HFF-Myc (cell line): ENCODE measurements around the gene PNCK.

Experiments used
- DNase-seq: peaks from one replicate; pipeline ENCODE4 v3.0.0-alpha.2; 2011; ENCODE audit warnings: low read depth; ENCODE audit errors: extremely low read depth
- H3K4me3 ChIP-seq: replicated peaks from 2 replicates; pipeline ENCODE4 v1.5.1; 2011; ENCODE audit warnings: low read depth, mild to moderate bottlenecking, control low read depth, low read length
- TF ChIP-seq, protein P1 (sequence below): IDR thresholded peaks from 2 replicates; pipeline ENCODE4 v1.5.1; 2012; ENCODE audit warnings: mild to moderate bottlenecking, low read depth, low read length, control low read depth; ENCODE audit errors: missing control alignments

Gene PNCK

DNA sequence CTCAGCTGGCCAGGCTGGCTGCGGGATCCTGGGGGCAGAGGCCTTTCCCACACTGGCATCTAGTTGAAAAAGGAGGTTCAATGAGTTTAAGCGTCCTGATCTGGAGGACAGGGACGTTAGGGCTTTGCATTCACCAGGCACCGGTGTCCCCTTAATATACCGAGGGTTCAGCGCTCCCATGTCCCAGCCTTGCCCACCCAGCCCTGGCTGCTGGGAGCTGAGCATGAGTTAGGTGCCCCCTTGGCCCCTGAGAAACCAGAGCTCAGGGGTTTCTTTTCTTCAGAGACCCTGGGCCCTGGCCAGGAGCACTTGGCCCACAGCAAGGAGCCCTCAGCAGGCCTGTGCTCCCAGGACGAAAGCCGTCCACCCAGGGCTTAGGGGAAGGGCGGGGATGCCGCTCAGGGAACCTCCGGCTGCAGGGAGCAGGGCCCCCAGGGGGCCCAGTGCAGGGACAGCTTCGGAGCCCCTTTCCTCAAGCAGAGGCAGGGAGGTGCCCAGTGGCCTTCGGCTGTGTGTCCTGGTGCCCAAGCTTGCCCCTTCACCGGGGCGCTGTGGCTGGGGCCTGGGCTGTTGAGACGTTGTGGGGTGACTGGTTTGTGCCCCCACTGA lies 47.5 kb downstream of the PNCK start:
- H3K4me3 ChIP-seq, result no peak overlapping the region
- TF ChIP-seq, protein P1, sequence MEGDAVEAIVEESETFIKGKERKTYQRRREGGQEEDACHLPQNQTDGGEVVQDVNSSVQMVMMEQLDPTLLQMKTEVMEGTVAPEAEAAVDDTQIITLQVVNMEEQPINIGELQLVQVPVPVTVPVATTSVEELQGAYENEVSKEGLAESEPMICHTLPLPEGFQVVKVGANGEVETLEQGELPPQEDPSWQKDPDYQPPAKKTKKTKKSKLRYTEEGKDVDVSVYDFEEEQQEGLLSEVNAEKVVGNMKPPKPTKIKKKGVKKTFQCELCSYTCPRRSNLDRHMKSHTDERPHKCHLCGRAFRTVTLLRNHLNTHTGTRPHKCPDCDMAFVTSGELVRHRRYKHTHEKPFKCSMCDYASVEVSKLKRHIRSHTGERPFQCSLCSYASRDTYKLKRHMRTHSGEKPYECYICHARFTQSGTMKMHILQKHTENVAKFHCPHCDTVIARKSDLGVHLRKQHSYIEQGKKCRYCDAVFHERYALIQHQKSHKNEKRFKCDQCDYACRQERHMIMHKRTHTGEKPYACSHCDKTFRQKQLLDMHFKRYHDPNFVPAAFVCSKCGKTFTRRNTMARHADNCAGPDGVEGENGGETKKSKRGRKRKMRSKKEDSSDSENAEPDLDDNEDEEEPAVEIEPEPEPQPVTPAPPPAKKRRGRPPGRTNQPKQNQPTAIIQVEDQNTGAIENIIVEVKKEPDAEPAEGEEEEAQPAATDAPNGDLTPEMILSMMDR, result no peak
- no peak for DNase-seq

GRCh38 chrX:153625271-153626024 lies 48.2 kb downstream of the PNCK start:
- no peak for DNase-seq
- TF ChIP-seq, protein P1, result no peak
- H3K4me3 ChIP-seq, result no peak overlapping the region

DNA sequence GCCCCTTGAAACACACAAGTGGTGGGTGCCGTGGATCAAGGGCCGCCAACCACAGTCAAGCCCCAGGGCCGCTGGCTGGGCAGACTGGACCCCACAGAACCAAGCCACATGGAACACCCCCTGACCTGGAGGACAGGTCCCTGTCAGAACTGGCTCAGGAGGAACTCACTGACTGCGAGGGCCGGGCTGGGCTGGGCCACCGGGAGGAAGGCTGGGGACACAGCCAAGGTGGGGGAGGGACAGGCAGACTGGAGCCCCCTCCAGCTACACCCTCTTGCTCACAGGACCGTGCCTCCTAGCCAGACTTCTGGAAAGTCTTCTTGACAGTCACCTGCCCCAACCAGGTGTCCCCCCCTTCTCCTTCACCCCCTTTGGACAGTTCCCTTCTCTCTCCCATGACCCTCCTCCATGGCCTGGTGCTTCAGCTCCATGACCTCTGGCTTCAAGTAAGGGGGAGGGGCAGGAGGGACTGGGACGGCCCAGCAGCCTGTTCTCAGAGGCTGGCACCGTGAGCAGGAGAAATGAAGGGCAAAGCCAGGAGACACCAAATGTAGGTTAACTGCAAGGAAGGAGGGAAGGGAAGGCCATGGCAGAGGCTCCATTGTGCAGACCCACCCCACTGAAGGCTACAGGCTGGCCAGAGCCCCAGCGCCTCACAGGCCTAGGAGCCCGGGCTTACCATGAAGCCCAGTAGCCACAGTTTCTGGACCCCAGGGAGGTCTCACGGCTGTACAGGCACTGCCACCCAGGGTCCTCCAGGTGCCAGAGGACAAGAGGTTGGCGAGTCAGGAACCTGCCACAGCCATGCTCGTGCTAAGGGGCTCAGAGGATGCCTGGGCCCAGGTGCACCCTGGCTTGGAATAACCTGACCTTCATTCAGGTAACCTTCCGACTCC lies 49.2 kb downstream of the PNCK start:
- H3K4me3 ChIP-seq, result no peak overlapping the region
- DNase-seq, result no peak
- TF ChIP-seq, protein P1, result no peak

DNA sequence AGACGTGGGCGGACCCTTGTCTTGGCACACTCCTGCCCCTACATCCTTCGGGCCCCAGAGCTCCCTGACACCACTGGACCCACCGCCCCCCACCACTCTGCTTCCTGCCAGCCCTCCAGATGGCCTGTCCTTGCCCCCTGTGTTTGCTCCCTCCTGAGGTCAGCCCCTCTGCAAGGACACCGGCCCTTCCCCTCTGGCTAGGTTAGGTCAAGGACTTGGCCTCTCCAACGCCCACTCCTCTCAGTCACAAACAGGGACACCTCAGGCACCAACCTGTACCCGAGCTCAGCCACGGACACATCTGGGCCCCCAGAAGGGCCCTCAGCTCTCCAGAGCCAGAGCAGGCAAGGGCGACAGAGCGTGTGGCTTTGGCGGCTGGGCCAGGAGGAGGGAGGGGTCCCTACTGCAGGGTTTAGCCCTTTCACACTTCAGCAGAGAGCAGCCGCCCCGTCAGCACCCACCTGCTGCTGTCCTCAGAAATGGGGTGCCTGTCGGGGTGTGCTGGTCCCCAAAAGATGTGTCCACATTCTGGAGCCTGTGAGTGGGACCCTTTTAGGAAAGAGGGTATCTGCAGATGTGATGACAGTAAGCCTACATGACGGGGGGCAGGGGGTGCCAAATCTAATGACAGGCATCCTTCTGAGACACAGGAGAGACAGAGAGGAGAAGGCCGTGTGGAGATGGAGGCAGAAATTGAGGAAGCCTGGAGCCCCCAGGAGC lies 50.1 kb downstream of the PNCK start:
- DNase-seq, result no peak
- no peak overlapping the region for H3K4me3 ChIP-seq
- TF ChIP-seq, protein P1, result no peak

- H3K4me3 ChIP-seq, result no peak overlapping the region
- DNase-seq, result no peak
- TF ChIP-seq, protein P1, result no peak
These were observed 50.8 kb downstream of the PNCK start for GRCh38 chrX:153622661-153623309.
